IMR-90 (cell line): ENCODE results near the gene SFXN2.

Source experiments
- POLR2A ChIP-seq: IDR thresholded peaks from 2 replicates; pipeline ENCODE4 v1.6.1; 2012; ENCODE audit warnings: mild to moderate bottlenecking, low read depth, low read length
- RAD21 ChIP-seq: IDR thresholded peaks from 2 replicates; pipeline ENCODE4 v1.6.1; 2012; ENCODE audit warnings: low read length, improper control_type of control experiment
- TF ChIP-seq, protein P1 (sequence below): conservative IDR thresholded peaks from 2 replicates; pipeline ENCODE4 v1.5.1; 2012; ENCODE audit warnings: mild to moderate bottlenecking, low read depth, low read length, improper control_type of control experiment
- TF ChIP-seq, protein P2 (sequence below): fragments of 150-350 bp; IDR thresholded peaks from 2 replicates; pipeline ENCODE4 v1.6.1; 2017; ENCODE audit warnings: mild to moderate bottlenecking, antibody characterized with exemption, low read length, low read depth

DNA sequence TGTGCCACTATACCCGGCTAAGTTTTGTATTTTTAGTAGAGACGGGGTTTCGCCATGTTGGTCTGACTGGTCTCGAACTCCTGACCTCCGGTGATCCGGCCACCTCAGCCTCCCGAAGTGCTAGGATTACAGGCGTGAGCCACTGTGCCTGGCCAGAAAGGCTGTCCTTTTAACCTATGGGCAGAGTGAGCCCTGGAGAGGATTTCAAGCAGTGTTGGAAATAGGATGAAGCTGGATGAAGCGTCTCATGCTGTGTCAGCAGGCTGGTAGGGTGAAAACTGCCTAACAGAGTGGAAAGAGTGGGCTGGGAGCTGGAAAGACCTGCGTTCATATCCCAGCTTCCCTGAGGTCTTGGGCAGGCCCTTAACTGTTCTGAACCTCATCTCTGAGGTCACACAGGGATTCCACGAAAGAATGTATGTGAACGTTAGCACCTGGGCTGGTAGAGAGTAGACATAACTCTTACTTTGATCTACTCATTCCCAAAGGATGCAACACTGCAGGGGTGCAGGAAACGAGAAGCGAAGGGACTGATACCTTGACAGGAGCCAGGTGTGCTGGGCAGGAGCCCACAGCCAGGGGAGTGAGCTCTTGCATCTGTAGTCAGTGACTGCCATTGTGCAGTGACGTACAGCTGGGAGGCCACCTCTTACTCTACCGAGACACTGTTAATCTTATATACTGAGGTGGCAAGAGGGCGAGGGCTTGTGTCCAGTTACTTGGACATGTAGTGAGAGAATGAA is 63.4 kb downstream of the SFXN2 start:
- TF ChIP-seq, protein P1, sequence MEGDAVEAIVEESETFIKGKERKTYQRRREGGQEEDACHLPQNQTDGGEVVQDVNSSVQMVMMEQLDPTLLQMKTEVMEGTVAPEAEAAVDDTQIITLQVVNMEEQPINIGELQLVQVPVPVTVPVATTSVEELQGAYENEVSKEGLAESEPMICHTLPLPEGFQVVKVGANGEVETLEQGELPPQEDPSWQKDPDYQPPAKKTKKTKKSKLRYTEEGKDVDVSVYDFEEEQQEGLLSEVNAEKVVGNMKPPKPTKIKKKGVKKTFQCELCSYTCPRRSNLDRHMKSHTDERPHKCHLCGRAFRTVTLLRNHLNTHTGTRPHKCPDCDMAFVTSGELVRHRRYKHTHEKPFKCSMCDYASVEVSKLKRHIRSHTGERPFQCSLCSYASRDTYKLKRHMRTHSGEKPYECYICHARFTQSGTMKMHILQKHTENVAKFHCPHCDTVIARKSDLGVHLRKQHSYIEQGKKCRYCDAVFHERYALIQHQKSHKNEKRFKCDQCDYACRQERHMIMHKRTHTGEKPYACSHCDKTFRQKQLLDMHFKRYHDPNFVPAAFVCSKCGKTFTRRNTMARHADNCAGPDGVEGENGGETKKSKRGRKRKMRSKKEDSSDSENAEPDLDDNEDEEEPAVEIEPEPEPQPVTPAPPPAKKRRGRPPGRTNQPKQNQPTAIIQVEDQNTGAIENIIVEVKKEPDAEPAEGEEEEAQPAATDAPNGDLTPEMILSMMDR = no peak
- TF ChIP-seq RAD21 = no peak
- no peak for TF ChIP-seq POLR2A
- TF ChIP-seq, protein P2, sequence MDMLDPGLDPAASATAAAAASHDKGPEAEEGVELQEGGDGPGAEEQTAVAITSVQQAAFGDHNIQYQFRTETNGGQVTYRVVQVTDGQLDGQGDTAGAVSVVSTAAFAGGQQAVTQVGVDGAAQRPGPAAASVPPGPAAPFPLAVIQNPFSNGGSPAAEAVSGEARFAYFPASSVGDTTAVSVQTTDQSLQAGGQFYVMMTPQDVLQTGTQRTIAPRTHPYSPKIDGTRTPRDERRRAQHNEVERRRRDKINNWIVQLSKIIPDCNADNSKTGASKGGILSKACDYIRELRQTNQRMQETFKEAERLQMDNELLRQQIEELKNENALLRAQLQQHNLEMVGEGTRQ = no peak
